Kidney glomerular epithelial cell (primary cell): ENCODE measurements around the gene SYTL1.

ENCODE experiments used
- DNase-seq: peaks from one replicate; lab custom pipeline; 2025; lab: John Stamatoyannopoulos, UW

The SYTL1 gene

DNA sequence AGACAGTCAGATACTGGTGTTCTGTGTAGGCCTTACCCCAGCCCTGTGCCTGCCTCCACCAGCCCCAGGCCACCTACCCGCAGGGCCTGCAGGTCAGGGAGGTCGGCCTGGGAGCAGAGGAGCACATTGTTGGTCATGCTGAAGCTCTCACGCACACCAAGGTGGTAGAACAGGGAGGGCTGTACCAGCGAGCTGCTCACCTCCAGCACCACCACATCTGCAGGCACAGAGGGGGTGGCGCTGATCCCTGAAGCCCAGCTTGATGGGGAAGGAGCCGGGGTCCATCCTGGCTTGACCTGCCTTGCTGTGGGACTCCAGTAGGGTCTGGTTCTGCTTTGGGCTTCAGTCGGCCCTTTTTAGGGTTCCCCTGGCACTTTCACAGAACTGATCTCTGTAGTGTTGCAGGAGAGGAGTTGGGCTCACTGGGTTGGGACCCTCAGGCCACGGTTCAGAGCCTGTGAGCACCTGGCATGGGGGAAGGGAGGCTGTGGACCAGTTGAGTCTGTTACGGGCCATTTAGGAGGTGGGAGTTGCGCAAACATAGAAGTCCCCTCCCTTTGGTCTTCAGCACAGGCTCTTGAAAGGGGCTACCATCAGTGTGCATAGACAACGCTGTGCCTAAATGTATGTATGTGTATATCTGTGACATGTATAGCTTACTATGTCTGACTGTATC is 23.0 kb downstream of the SYTL1 start:
- DNase-seq: no peak

DNA sequence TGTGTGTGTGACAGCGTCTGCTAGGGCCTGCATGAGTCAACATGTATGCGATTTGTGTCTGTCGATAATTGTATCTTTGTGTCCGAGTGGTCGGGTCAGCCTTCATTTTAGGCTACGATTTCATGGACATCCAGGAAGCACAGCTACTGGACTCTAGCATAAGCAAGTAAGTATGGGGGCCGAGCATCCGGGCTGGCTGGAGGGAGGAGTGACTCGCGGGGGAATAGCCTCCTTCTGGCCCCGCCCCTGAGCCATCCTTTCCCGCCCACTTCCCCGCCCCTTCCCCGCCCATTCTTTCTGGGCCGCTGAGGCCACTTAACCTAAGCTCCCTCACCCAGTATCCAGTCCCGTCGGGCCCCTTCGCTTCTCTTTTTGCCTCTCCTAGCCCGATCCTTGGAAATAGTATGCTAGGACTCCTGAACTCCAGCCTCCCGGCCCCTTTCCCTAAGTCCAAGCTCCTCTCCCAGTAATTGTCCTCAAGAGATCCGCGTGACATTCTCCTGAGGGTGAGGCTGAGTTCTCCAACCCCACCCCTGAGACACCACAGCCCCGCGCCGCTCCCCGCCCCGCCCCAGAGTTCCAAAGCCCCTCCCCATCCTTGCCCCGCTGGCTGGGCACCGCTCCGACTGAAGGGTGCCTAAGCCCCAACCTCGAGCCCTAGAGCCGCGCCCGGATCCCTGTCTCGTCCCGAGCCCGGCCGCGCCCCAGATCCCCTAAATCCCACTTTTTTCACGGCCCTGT is 23.7 kb downstream of the SYTL1 start:
- DNase-seq: peak; percentile 92

DNA sequence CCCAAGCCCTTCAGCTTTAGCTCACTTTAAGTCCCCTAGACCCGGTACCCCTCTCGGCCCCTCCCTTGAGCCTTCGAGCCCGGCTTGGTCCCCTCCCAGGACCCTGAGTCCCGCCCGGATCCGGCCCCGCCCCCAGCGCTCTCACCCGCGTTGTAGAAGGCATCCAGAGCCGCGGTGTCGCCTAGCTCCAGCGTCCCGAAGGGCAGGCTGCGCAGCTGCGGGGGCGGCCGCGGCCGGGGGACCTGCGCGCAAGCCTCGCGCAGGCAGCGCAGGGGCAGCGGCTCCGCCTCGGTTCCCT is 24.2 kb downstream of the SYTL1 start:
- peak; percentile 39 for DNase-seq

DNA sequence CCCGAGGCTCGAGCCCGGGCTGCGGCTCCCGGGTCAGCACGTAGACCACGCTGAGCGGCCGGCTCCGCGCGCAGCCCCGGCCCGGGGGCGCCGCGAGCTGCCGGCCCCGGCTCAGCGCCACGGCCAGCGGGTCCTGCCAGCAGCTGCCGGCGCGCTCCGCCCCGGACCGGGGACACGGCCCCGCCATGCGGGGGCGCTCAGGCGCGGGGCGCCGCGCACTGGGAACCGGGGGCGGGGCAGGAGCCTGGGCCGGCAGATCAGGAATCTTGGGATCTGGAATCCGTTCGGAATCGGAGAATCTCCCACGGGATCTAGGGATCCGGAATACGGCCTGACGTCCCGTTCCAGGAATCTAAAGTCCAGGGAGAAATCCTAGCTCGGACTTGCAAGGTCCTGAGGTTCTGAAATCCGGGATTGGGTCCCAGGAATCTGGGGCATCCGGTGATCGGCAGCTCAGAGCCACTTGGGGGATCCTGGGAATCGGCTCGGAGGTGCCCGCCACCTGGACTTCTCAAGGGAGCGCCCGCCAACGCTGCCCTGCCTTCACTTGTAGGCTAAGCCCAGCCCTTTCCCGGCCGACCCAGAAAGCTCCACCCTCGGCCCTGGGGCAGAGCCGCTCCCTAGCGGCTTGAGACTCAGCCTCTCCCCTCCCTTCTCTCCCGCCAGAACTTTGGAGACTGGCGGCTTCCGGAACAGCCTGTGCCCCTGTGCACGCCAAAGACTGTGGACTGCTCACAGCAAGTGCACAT is 24.8 kb downstream of the SYTL1 start, which contains the start of gene MAP3K6:
Gene MAP3K6, minus strand, starts transcription at position 551 of the 749 bp plus-strand sequence. Its CDS starts 364 bp downstream, at position 187.
- peak; percentile 48 for DNase-seq

DNA sequence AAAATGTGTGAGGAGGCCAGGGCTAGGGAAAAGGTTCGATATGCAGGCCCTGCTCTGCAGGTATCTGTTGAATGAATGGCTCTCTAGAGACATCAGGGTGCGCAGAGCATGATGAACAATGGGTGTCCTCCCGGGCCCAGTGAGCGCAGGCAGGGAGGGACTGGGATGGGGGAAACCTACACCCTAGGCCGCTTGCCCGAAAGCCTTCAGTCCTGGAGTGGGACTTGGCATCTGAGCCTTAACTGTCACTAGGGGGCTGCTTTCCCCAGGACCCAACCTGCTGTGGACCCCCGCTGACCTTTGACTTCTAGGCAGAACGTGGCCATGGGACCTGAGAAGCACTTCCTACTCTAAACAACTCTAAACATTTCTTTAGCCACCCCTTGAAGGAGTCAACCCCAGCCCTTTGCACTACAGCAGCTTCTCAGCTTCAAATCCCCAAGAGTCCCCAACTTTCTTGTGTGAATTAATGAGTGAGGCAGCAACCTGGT is 25.4 kb downstream of the SYTL1 start:
- no peak for DNase-seq

DNA sequence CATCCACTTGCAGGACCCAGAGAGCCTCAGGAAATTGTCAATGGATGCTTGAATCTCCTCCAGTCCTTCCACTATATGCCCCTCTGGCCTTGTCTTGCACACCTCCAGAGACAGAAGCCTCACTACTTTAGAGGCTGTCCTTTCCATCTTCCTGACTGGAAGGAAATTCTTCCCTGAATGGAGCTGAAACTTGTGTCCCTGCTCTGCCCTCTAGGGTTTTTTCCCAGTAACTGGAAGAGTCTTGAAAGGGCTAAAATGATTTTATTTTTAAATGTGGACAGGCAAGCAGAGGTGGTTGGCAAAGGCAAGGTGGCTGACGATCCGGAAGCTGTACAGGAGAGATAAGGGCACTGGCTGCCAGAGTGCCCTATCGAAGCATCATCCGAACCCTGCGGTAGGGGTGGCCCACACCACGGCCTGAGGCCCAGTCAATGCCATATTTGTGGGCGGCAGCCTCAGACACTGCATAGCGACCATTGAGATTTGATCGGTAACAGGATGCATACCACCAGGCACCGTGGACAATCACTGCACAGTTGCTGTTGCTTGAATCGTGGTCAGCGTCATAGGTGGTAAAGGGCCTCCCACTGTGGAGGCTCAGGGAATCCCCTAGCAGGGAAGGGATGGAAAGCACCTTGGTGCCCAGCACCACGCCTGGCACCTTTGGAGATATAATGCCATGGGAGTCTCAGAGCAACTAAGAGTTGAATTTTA is 27.2 kb downstream of the SYTL1 start:
- peak; percentile 3 for DNase-seq

DNA sequence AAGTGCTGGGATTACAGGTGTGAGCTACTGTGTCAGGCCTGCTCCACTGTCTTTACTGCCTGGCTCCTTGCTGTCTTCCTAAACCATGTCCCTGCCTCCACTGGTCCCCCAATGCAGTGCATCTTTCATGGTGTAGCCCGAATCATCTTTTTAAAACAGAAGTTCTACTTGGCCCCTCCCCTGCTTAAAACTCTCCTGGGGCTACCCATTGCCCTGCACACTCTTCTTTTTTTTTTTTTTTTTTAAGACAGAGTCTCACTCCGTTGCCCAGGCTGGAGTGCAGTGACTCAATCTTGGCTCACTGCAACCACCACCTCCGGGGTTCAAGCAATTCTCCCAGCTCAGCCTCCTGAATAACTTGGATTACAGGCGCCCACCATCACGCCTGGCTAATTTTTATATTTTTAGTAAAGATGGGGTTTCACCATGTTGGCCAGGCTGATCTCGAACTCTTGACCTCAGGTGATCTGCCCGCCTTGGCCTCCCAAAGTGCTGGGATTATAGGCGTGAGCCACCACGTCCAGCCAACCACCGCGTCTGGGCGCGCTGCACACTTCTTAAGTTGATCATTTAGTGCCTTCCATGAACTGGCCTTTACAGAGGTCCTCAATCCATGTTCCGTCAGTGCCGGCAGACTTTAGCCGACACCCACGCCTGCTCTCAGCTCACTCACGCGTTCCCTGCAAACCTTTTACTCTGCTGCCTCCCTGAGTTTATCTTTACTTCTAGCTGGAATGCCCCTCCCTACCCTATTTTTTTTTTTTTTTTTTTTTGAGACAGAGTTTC is 30.4 kb downstream of the SYTL1 start:
- DNase-seq: peak; percentile 77

DNA sequence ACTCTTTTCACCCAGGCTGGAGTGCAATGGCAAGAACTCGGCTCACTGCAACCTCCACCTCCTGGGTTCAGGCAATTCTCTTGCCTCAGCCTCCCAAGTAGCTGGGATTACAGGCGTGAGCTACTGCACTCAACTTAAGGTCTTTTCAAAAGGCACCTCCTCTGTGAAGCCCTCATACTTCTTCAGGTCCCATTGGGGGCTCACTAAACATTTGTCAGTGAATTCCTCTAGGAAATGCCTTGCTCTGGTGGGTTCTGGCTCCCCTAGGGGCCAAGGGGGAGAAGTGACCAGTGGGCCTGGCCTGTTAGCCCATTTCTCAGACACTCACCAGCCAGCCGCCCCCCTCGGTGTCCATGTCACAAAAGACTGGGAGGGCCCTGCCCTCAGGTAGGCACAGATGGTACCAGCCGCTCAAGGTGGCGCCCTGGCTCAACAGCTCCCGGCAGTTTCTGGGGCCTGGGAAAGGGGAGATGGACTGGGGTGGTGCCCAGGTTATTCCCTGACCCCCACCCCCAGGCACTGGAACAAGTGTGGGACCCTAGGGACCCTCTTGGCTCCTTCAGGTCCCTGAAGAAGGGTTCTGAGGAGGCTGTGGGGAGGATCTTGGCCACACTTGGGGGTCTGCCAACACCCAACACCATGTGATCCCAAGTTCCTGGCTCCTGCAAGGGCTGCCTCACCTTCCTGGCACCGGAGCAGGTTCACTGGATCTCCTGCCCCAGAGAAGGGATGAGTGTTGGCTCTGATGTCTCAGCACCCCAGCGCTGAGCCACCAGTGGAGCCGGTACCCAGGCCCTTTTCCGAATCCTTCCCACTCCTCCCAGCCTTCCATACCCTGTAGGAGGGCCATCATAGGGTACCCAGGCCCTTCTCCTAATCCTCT is 31.2 kb downstream of the SYTL1 start:
- no peak for DNase-seq

DNA sequence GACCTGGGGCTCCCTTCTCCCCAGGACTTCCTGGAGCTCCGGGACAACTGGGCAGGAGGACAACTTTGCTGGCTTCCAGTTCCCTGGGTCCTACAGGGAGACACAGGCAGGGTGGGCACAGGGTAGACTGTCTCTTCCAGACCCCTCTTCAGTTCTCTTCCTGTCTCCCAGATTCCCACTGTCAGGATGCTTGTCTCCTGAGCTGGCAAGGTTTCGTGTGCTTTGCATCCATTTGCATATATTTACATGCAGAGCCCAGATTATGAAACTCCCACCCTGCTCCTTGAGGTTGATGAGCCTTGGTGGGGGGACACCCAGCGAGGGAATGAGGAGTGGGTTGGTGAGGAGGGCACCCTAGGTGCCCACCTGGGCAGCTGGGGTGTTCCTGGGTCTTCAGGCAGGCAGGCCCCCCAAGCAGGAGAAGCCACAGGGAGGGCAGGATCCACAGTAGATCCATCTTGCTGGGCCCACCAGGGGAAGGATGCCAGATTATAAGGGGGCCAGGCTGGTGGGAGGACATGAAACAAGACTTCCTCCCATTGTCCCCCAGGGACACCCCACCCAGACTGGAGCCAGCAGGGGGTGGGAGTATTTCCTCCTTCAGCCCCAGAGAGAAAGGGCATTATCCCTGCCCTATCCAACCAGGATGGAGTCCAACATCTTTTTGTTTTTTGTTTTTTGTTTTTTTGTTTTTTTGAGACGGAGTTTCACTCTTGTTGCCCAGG is 32.7 kb downstream of the SYTL1 start, which contains the start of gene FCN3:
Gene FCN3, minus strand, starts transcription at position 463 of the 725 bp plus-strand sequence. Its CDS starts 6 bp downstream, at position 457.
- no peak for DNase-seq

DNA sequence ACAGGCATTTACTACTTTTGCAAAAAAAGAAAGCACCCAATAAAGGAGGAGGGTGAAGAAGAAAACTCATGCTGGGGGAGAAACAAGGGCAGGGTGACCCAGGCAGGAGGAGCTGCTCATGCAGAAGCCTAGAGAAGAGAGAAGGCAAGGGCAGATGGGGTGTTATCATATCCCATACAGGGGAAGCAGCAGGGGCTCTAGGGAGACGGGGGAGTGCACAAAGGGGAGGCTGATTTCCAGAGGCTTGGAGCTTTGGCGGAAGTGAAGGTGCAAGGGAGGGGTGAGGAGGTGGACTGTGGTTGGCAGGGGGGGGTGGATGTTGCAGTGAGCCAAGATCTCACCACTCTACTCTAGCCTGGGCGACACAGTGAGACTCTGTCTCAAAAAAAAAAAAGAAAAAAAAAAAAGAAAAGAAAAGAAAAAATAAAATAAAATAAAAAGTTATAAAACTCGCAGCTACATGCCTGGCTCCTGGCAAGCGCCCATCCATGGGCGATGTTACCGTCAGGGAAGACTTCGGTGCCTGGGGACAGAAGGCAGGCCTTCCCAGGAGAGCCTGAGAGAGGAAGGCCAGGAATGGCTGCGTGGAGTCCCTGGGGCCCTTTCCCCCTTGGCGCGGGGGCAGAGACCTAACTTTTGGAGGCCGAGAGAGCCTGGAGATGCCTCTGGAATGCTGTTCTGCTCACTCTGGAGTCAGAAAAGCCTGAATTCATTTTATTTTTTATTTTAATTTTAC is 36.1 kb downstream of the SYTL1 start:
- DNase-seq: no peak

DNA sequence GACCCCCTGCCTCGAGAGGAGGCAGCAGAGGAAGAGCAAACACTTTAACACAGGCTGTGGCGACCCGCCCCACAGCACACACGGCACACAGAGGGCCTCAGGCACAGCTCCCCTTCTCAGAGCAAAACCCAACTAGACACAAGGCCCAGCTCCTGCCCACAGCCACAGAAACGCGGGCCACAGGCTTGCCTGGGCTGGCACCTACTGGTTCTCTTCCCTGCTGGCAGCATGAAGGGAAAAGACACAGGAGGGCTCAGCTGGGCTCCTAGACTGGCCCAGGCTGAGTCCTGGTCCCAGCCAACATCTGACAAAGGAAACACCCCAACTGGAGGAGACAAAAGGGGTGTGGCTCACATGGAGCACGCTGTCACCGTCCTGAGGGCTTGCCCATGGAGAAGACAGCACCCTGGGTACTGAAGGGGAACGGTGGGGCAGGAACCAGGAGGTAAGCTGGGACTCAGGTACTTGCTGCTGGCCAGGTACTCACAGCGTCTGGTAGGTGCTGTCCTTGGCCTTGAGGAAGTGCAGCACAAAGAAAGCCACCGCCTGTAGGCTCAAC is 37.8 kb downstream of the SYTL1 start:
- no peak for DNase-seq

DNA sequence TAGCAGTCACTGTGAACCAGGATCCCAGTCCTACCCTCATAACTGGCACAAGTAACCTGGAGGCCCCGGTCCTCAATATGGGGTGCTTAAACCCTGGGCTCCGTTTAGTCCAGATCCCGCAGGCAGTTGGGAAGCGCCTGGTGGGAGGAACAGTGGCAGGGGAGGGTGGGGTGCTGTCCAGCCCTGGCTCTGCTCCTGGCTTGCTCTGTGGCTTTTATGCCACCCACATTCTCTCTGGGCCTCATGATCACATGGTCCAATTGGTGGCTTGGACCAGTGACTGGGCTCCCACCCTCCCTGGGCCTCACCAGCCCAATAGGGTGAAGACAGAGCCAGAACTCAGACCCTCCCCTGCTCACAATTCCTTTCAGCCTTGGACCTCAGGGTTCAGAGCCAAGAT is 38.4 kb downstream of the SYTL1 start:
- no peak for DNase-seq

DNA sequence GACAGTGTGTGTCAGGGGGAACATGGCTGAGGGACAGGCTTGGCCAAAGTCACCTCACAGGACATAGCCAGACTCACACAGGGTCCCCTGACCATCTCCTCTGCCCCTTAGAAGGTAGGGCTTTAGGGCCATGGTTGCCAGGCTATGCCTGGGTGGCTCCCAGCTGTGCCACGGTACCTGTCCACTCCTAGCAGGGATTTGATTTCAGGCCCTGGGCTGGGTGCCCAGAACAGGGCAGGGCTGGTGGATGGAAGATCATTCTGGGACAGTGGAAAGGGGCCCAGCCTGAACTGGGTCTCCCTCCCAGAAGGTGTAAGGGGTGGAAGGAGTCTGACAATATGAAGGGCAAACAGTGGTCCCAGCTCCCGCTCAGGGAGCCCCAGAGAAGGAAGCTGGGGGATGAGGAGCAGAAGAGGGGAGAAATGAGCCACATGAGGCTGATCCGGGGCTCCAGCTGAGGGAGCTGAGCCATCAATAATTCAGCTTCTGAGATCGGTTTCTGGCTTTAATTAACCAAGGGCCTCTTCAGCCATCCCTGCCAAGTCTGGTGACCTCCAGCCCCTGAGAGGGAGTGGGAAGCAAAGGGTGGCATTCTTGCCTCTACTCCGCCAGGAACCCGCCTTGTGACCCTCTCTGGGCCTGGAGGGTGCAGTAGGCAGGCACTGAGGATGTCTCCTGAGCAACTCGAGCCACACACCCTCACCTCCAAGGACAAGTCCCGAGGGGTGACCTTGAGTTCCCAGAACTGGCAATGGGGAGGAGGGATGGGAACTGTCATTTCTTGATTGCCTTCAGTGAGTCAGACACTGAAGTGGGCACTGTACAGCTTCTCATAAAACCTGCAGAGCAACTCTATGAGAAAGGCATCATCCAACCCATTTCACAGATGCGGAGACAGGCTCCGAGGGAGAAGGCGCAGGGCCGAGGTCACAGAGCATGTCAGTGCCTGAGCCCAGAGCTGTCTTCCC is 39.2 kb downstream of the SYTL1 start:
- DNase-seq: no peak

DNA sequence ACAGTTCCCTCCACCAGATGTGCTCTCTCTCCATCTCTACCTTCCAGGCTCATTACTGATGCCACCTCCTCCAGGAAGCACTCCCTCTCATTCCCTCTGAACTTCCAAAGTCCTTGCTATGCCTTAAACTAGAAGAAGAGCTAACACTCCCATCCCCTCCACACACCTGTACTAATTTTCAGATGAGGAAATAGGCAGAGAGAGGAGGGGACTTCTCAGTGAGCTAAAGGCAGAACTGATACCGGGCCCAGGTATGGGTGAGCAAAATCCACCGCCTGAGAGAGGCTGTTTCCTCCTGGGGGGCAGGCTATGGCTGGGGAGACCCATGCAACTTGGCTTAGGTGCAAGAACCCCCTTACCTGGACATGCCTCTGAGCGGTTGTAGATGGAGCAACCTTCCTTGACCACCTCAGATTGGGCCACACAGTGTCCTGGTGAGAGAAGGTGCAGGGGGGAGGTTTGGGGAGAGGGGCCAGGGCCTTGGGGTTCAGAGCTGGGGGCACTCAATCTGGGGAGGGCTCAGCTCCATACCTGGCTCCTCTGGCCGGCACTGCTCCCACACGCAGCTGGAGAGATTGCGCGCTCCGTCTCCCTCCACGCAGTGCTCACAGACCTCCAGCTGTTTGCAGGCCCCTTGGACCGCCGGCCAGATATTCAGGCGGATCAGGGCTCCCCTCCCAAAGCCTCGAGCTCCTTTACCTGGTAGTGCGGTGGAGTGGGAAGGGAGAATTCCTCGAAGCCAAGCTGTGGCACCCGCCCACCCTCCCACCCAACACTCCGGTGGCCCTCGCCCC is 40.3 kb downstream of the SYTL1 start:
- no peak for DNase-seq

DNA sequence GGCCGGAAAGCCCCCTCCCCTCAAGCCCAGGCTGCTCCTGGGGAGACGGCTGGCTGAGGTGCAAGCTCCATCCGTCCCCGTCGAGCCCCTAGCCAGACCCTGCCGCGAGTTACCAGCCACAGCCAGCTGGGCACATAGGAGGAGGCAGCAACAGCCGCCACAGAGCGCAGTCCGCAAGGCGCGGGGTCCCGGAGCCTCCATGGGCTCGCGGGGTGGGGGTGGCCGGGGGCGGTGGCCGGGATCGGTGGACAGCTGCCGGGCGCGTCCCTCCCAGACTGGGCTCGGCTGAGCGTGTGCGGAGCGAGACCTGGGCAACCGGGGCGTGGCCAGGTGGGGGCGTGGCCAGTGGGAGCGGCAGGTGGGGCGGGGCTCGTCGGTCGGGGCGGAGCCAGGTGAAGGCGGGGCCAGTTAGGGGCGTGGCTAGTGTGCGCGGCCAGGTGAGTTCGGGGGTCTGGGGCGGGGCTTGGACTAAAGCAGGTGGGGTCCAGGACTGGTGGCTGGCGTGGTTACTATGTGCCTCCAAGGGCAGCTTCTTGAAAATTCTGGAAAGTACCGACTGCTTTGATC is 41.3 kb downstream of the SYTL1 start, which contains the start of gene CD164L2:
Gene CD164L2, minus strand, starts transcription at position 295 of the 567 bp plus-strand sequence. Its CDS starts 94 bp downstream, at position 201.
- DNase-seq: no peak

DNA sequence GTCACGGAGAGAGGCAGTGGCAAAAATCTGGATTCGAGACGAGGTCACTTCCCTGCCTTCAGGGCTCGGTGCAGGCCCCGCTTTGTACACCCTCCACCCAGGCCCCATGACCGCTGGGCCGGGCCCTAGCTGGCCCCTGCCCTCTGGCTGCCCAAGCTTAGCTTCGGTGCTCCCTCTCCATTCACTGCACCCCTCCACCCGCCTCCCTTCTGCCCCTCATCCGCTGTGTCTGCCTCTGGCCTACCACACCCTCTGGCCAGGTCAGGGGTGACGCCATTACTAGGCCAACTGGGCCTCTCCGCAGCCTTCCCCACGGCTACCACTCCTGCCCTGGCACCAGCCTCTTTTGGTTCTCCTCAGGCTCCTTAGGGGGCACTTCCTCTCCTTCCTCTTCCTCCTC is 41.8 kb downstream of the SYTL1 start:
- no peak for DNase-seq
